Breast epithelium (tissue), 3 donors: ENCODE data around the gene TSTD1.

Experiments used
- POLR2AphosphoS5 ChIP-seq, 3 donors: sonication (generic); formaldehyde crosslinking; IDR thresholded peaks; one replicate each; pipeline ENCODE4 v1.6.1; 2017; ENCODE audit warnings: antibody characterized with exemption in 3 of 3
- TF ChIP-seq, protein P1 (sequence below), 3 donors: fragments of 450-650 bp; IDR thresholded peaks; one replicate each; pipeline ENCODE4 v1.5.1; 2016 to 2017; ENCODE audit warnings: antibody characterized with exemption in 3 of 3, mild to moderate bottlenecking in 3 of 3, moderate library complexity in 3 of 3

DNA sequence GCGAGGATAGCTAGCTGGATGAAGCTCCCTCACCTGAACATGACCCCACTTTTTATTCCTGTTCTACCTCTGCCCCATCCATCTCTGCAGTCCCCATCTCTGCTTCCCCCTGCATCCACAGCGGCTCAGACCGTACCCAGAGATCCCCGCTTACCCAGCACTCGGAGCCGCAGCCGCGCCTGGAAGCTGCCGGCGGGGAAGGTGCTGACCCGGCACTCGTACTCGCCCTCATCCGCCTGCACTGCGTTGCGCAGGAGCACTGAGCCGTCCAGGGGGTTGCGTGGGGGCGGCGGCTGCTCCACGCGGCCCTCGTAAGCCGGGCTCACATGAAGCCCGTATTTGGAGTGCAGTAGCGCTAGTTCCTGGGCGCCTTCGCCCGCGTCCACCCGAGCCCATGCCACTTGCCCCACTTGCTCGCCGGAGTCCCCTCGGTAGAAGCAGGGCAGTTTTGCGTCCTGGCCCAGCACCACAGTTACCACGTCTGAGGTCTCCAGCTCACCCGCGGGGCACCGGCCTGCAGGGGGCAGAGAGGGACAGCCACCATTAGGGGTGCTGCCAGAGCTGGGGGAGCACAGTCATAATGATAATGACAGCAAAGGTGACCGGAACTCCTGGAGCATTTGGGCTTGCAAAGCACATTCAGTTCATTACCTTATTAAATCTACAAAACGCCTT is 40.8 kb upstream of the TSTD1 start:
- TF ChIP-seq, protein P1, sequence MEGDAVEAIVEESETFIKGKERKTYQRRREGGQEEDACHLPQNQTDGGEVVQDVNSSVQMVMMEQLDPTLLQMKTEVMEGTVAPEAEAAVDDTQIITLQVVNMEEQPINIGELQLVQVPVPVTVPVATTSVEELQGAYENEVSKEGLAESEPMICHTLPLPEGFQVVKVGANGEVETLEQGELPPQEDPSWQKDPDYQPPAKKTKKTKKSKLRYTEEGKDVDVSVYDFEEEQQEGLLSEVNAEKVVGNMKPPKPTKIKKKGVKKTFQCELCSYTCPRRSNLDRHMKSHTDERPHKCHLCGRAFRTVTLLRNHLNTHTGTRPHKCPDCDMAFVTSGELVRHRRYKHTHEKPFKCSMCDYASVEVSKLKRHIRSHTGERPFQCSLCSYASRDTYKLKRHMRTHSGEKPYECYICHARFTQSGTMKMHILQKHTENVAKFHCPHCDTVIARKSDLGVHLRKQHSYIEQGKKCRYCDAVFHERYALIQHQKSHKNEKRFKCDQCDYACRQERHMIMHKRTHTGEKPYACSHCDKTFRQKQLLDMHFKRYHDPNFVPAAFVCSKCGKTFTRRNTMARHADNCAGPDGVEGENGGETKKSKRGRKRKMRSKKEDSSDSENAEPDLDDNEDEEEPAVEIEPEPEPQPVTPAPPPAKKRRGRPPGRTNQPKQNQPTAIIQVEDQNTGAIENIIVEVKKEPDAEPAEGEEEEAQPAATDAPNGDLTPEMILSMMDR (IDR thresholded peaks at IDR 0.05): no peak
- no peak for TF ChIP-seq POLR2AphosphoS5 (IDR thresholded peaks at IDR 0.05)
